IPS-15b (cell line): Measurements from ENCODE around the gene GMDS.

Experiments used
- H3K27me3 ChIP-seq: one replicate; pipeline ENCODE4 v1.6.1; 2013; ENCODE audit warnings: low read length; ENCODE audit not compliant: control insufficient read depth, insufficient read depth
- H3K36me3 ChIP-seq: one replicate; pipeline ENCODE4 v1.6.1; 2013; ENCODE audit warnings: low read length; ENCODE audit not compliant: control insufficient read depth, insufficient read depth
- H3K4me1 ChIP-seq: one replicate; pipeline ENCODE4 v1.6.1; 2013; ENCODE audit warnings: mild to moderate bottlenecking, low read length; ENCODE audit not compliant: control insufficient read depth, insufficient read depth
- H3K4me3 ChIP-seq: one replicate; pipeline ENCODE4 v1.5.1; 2013; ENCODE audit warnings: low read depth, low read length
- H3K9ac ChIP-seq: one replicate; pipeline ENCODE4 v1.6.1; 2013; ENCODE audit warnings: low read depth, mild to moderate bottlenecking, low read length
- H3K9me3 ChIP-seq: one replicate; pipeline ENCODE4 v1.6.1; 2013; ENCODE audit warnings: mild to moderate bottlenecking, low read length; ENCODE audit not compliant: control insufficient read depth, insufficient read depth

The GMDS gene

DNA sequence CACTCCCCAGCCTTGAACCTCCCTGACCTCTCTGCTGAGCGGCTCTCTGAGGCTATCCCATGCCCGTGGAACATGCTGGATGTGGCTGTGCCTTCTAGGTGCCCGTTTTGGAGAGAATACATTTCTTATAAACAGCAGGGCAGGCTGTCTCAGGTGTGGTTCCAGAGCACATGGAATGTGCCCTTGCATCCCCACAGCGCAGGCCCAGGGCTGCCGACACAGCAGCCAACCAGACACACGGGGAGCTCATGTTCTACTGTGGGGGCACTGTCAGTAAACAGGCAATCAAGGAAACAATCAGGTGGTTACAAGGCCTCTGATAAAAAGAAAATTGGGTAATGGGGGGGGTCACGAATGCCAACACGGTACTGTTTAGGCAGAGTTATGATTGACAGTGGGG lies 604.9 kb downstream of the GMDS start:
- no peak overlapping the region for H3K9ac ChIP-seq
- H3K4me1 ChIP-seq = no peaks in the 10 kb centered on the region
- H3K9me3 ChIP-seq = no peaks in the 10 kb centered on the region

GRCh38 chr6:1639430-1639829 lies 606.0 kb downstream of the GMDS start:
- H3K9me3 ChIP-seq = no peaks in the 10 kb centered on the region
- no peak overlapping the region for H3K4me3 ChIP-seq
- no peaks in the 10 kb centered on the region for H3K4me1 ChIP-seq
- no peaks in the 10 kb centered on the region for H3K27me3 ChIP-seq
- H3K36me3 ChIP-seq = no peaks in the 10 kb centered on the region
- no peak overlapping the region for H3K9ac ChIP-seq

More for the DNA sequence above, 604.9 kb downstream of the GMDS start:
- Histone ChIP-seq H3K36me3 (no peaks in the 10 kb centered on the region), H3K4me3 (no peak overlapping the region), H3K27me3 (no peaks in the 10 kb centered on the region)

DNA sequence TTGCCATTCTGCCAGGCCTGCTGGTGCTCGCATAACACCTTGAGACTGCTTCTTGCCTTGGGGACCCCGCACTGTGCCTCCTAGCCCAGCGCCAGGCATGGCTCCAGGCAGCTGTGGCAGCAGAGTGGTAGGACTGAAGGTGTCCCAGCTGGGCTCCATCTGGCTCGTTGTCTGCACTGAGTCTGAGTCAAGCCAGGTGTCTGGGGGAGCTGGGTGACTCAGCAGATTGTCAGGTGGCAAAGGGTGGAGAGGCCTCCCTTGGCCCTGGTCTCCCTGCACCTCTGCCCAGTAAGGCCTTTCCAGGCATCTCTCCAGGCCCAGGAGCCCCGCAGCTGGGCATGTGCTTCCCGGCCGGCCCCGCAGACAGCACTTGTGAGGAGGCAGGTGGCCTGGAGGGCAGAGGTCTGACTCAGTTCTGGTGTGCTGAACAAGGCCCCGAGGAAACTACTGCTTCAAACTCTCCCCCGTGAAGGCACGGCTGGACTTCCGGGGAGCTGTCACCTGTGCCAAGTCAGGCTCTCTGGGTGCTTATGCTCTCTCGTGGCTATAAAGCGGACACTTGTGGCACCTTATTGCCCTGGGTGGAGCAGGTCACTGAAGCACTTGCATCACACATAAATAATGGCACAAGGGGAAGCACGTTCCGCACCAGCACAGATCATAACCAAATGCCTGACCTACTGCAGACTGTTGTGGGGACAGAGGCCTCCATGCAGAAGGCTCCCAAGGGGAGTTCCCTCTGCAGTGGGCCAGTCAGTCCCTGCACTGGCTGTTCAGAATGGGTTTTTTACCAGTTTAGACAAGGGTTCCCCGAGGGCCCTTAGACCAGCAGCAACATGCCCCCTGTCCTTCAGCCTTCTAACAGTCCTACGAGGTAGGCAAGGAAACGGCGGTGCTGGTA lies 608.2 kb downstream of the GMDS start:
- H3K27me3 ChIP-seq = no peaks in the 10 kb centered on the region
- no peak overlapping the region for H3K9ac ChIP-seq
- no peaks in the 10 kb centered on the region for H3K4me1 ChIP-seq
- H3K9me3 ChIP-seq = no peaks in the 10 kb centered on the region
- no peak overlapping the region for H3K4me3 ChIP-seq
- H3K36me3 ChIP-seq = no peaks in the 10 kb centered on the region

- Histone ChIP-seq H3K9me3 (no peaks in the 10 kb centered on the region), H3K4me3 (no peak overlapping the region), H3K27me3 (no peaks in the 10 kb centered on the region), H3K4me1 (no peaks in the 10 kb centered on the region), H3K9ac (no peak overlapping the region), H3K36me3 (no peaks in the 10 kb centered on the region)
Measured at GRCh38 chr6:1636272-1636825, 609.1 kb downstream of the GMDS start.

DNA sequence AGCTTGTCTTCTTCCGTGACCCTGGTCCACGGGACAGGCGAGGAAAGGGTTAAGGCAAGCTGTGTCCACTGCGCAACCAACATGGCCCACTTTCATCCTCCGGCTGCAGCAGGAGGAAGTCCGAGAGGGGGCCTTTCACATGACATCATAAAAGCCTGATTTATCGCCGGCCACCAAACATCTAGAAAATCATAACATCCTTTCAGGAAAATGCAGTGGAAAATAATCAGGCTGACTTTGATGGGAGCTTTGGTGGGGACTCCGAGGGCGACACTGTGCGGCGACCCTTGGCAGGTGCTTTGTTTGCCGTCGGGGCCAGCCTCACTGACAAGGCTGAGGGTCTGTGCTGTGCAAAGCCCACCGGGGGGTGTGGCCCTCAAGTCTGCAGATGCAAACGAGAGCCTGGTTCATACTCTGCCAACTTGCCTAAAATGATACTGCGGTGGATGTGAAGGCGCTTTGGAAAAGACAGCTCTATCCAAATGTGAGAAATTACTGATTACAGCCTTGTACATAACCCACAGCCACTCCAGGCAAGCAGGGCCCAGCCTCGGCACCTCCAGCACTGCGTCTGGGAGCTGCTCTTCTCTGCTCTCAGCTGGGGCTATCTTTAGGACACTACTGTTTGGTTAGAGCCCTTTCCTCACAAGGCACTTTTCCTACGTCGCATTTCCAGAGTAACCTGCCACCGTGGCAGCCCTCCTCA lies 609.9 kb downstream of the GMDS start:
- Histone ChIP-seq H3K9ac (no peak overlapping the region), H3K27me3 (peaks cover under 1% of the 10 kb centered on the region), H3K4me1 (no peaks in the 10 kb centered on the region)

GRCh38 chr6:1634081-1634480 lies 611.3 kb downstream of the GMDS start:
- Histone ChIP-seq H3K4me3 (no peak overlapping the region), H3K4me1 (no peaks in the 10 kb centered on the region), H3K27me3 (peaks cover 9% of the 10 kb centered on the region), H3K9ac (no peak overlapping the region), H3K36me3 (no peaks in the 10 kb centered on the region), H3K9me3 (no peaks in the 10 kb centered on the region)

More for the DNA sequence above, 609.9 kb downstream of the GMDS start:
- Histone ChIP-seq H3K9me3 (no peaks in the 10 kb centered on the region), H3K36me3 (no peaks in the 10 kb centered on the region), H3K4me3 (no peak overlapping the region)

- H3K4me1 ChIP-seq = no peaks in the 10 kb centered on the region
- H3K36me3 ChIP-seq = no peaks in the 10 kb centered on the region
- H3K9me3 ChIP-seq = no peaks in the 10 kb centered on the region
Measured at GRCh38 chr6:1633366-1634021, 611.9 kb downstream of the GMDS start.

DNA sequence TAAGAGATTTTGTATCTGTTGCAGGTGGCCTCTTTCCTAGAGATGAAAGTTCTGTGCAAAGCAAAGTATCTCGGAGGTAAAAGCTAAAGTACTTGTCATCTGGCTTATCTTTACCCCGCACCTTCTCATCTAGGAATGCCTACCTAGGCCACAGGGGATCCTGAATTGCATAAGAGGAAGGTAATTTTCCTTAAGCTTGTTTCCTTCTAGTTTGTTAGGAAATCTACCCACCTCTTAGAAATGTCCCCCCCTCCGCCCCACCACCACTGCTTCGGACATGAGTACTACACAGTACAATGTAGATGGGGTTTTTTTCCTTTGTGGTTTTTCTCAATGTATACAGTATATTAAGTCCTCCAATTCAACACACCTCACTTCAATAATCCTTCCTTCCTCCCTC lies 614.2 kb downstream of the GMDS start:
- Histone ChIP-seq H3K4me1 (no peaks in the 10 kb centered on the region), H3K36me3 (no peaks in the 10 kb centered on the region), H3K9me3 (no peaks in the 10 kb centered on the region), H3K27me3 (peaks cover 37% of the 10 kb centered on the region), H3K9ac (no peak overlapping the region), H3K4me3 (no peak overlapping the region)

More at GRCh38 chr6:1633366-1634021, 611.9 kb downstream of the GMDS start:
- H3K27me3 ChIP-seq = peaks cover 14% of the 10 kb centered on the region
- H3K9ac ChIP-seq = no peak overlapping the region
- no peak overlapping the region for H3K4me3 ChIP-seq

GRCh38 chr6:1630771-1631217 lies 614.6 kb downstream of the GMDS start:
- H3K9ac ChIP-seq = no peak overlapping the region
- H3K4me1 ChIP-seq = no peaks in the 10 kb centered on the region
- H3K27me3 ChIP-seq = peaks cover 41% of the 10 kb centered on the region
- H3K36me3 ChIP-seq = no peaks in the 10 kb centered on the region
- H3K9me3 ChIP-seq = no peaks in the 10 kb centered on the region
- no peak overlapping the region for H3K4me3 ChIP-seq

DNA sequence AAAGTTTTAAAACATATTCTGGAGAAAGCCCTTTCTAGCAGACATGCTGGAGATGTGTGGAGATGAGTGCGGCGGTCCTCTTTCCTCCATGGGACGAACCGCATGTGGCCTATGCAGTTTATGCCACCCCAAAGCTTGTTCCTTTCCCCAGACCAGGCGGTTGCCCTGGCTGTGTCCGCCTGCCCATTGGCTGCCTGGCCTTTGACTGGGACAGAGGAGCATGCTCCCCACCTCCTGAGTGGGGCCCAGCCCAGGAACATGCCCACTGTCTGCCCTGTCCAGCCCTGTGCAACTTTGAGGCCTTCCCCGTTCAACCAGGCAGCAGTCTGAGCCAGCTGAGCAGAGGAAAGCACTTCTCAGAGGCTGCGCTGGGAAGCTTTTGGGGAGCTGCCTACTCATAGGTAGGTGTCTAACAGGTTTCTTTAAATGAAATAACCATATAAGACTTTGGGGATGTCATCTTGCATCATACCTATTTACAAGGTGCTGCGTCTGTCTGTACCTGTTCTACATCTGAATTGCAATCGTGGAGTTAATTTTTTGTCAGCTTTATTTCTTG lies 615.1 kb downstream of the GMDS start:
- Histone ChIP-seq H3K9ac (no peak overlapping the region), H3K36me3 (no peaks in the 10 kb centered on the region), H3K27me3 (peaks cover 46% of the 10 kb centered on the region), H3K9me3 (no peaks in the 10 kb centered on the region), H3K4me1 (no peaks in the 10 kb centered on the region), H3K4me3 (no peak overlapping the region)

DNA sequence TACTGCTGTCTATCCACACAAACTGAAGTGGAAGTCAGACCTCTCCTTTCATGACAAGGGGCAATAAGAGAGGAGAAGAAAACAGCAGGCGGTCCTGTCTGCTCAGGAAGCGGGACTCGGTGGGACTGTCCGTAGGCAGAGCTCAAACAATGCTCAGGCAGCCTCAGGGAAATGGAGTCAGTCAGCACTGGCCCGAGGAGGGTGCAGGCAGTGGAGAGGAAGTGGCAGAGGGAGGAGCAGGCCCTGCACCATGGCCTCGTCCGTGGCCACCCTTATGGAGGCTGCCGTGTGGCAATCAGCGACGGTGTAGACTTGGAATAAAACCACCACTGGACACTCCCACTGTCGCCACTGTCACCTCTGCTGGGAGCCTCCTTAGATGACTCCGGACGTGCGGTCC lies 616.1 kb downstream of the GMDS start:
- Histone ChIP-seq H3K4me3 (no peak overlapping the region), H3K36me3 (no peaks in the 10 kb centered on the region), H3K27me3 (peaks cover 56% of the 10 kb centered on the region), H3K9me3 (no peaks in the 10 kb centered on the region), H3K4me1 (no peaks in the 10 kb centered on the region), H3K9ac (no peak overlapping the region)
